RWPE2 (cell line): ENCODE data around the gene CDK5RAP3.
"Not testable (repeated sequence)": the region's sequence is repeated elsewhere in the genome, so short reads cannot be mapped to it uniquely, and the experiment has no call there.

Experiments
- ATAC-seq: fragments of 200-7000 bp; cut with Tn5 transposase; 3 replicates; pipeline ENCODE4 v1.9.1; 2021; ENCODE audit warnings: low read depth
- DNase-seq: peaks from one replicate; pipeline ENCODE4 v3.0.0-alpha.2; 2020; ENCODE audit warnings: low spot score
- H3K27ac ChIP-seq: fragments of 450-650 bp; 2 replicates; pipeline ENCODE4 v1.5.1; 2017; ENCODE audit warnings: mild to moderate bottlenecking; ENCODE audit not compliant: poor library complexity, severe bottlenecking
- H3K27me3 ChIP-seq: fragments of 250-450 bp; sonication (Bioruptor Pico); 2 replicates; pipeline ENCODE4 v1.5.1; 2021; ENCODE audit warnings: mild to moderate bottlenecking, moderate library complexity; ENCODE audit not compliant: insufficient read depth, poor library complexity, severe bottlenecking
- H3K36me3 ChIP-seq: fragments of 250-450 bp; sonication (Bioruptor Pico); 2 replicates; pipeline ENCODE4 v1.5.1; 2020; ENCODE audit warnings: low read depth, mild to moderate bottlenecking, moderate library complexity
- H3K4me1 ChIP-seq: fragments of 250-450 bp; sonication (Bioruptor Pico); 2 replicates; pipeline ENCODE4 v1.5.1; 2021; ENCODE audit warnings: mild to moderate bottlenecking, moderate library complexity; ENCODE audit not compliant: insufficient read depth, poor library complexity, severe bottlenecking
- H3K4me3 ChIP-seq: fragments of 250-450 bp; sonication (Bioruptor Pico); 2 replicates; pipeline ENCODE4 v1.5.1; 2021; ENCODE audit warnings: mild to moderate bottlenecking, moderate library complexity; ENCODE audit not compliant: severe bottlenecking
- H3K9me3 ChIP-seq: fragments of 250-450 bp; sonication (Bioruptor Pico); 2 replicates; pipeline ENCODE4 v1.5.1; 2021; ENCODE audit warnings: mild to moderate bottlenecking, moderate library complexity; ENCODE audit not compliant: severe bottlenecking
- TF ChIP-seq, protein P1 (sequence below): fragments of 450-650 bp; IDR thresholded peaks from one replicate; pipeline ENCODE4 v1.5.1; 2017; ENCODE audit warnings: mild to moderate bottlenecking, moderate library complexity; ENCODE audit not compliant: poor library complexity, severe bottlenecking

Gene CDK5RAP3

DNA sequence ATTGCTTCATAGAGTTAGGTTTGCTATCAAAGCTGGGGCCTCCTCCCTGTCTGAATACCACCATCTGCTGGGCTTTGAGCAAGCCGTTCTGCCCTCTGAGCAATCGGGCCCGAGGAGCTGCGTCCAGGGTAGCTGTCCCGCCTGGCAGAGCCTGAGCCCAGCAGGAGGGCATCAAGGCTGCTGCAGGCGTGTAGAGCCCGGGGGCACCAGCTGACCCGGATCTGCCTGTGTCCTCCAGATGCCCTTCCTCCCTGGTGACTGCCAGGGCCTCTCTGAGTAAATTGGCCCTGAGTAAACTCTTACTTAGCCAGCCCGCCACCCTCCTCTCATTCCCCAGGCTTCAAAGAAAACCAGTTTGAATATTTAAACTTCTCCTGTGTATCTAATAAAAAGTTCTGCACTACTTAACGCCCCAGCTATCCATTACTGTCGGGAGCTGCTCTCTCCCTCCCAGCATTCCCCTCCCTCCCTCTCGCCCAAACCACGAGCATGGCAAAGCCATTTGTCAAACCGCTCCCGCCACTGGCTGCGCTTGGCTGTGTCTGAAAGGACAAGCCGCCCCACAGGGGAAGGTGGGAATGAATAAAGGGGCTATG lies 16.4 kb downstream of the CDK5RAP3 start:
- Histone ChIP-seq H3K36me3 (peaks cover 13% of the 10 kb centered on the region), H3K9me3 (no peaks in the 10 kb centered on the region), H3K4me1 (no peaks in the 10 kb centered on the region), H3K27me3 (no peaks in the 10 kb centered on the region), H3K4me3 (no peak overlapping the region), H3K27ac (no peak overlapping the region)
- ATAC-seq (no peak), DNase-seq (no peak)
- TF ChIP-seq, protein P1, sequence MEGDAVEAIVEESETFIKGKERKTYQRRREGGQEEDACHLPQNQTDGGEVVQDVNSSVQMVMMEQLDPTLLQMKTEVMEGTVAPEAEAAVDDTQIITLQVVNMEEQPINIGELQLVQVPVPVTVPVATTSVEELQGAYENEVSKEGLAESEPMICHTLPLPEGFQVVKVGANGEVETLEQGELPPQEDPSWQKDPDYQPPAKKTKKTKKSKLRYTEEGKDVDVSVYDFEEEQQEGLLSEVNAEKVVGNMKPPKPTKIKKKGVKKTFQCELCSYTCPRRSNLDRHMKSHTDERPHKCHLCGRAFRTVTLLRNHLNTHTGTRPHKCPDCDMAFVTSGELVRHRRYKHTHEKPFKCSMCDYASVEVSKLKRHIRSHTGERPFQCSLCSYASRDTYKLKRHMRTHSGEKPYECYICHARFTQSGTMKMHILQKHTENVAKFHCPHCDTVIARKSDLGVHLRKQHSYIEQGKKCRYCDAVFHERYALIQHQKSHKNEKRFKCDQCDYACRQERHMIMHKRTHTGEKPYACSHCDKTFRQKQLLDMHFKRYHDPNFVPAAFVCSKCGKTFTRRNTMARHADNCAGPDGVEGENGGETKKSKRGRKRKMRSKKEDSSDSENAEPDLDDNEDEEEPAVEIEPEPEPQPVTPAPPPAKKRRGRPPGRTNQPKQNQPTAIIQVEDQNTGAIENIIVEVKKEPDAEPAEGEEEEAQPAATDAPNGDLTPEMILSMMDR, result no peak

DNA sequence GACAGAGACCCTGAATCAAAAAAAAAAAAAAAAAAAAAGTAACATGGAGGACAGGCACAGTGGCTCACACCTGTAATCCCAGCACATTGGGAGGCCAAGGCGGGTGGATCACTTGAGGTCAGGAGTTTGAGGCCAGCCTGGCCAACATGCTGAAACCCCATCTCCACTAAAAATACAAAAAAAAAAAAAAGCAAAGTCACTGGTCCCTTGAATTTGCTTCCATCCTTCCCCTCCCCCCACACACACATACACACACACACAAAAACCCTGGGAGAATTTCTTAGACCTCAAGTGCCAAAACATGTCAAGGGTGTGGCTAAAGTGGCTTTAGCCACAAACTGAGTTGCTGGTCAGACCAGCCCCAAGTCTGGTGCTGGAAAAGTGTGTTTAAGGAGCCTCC lies 17.5 kb downstream of the CDK5RAP3 start:
- H3K9me3 ChIP-seq, H3K4me3 ChIP-seq, ATAC-seq, H3K27me3 ChIP-seq, DNase-seq, H3K27ac ChIP-seq, H3K4me1 ChIP-seq: not testable (repeated sequence)
- H3K36me3 ChIP-seq, result peaks cover 10% of the 10 kb centered on the region; the same call in 1 of the 2 replicates

DNA sequence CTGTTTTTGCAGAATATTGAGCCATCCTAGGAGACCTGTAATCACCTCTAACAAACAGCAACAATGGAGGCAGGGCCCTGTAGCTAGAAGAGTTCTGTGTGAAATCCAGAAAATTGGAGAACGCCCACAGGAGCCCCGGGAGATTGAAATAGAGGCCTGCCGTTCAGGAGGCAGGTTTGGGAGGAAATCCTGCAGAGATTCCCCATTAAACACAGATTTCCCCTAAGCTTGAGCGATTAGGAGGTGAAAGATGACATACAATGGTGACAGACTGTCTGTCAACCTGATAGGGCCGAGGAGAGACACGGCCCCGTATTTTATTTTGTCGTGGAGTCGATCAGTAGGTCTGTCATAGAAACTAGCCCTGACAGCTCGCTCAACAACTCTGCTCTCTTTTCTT lies 18.2 kb downstream of the CDK5RAP3 start:
- H3K4me3 ChIP-seq, result no peak overlapping the region
- TF ChIP-seq, protein P1, result no peak
- H3K27me3 ChIP-seq, result no peaks in the 10 kb centered on the region
- no peak overlapping the region for H3K27ac ChIP-seq
- no peaks in the 10 kb centered on the region for H3K4me1 ChIP-seq
- H3K36me3 ChIP-seq, result 0 out of 2 replicates have a peak, but pooled peaks cover 5% of the 10 kb centered on the region
- ATAC-seq (no peak), DNase-seq (no peak)
- no peaks in the 10 kb centered on the region for H3K9me3 ChIP-seq

DNA sequence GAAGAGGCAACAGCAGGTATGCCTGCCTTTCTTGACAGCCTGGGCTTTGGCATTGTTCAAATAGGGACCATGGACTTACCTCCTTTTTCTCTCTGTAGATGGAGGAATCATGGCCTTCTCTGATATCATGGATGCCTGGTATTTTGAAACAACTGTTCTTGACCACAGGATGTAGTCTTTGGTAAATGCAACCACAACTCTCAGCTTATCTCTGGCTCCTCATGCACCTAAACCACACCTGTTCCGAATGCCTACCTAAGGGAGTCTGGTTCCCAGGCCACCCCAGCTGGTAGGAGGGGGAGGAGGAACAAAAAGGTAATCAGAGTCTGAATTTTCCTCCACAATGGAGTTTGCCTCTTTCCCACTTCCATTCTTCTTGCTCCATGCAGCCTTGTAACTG lies 18.8 kb downstream of the CDK5RAP3 start:
- DNase-seq (no peak), ATAC-seq (no peak)
- Histone ChIP-seq H3K27ac (no peak overlapping the region), H3K27me3 (no peaks in the 10 kb centered on the region), H3K4me3 (no peak overlapping the region), H3K36me3 (no peaks in the 10 kb centered on the region), H3K9me3 (no peaks in the 10 kb centered on the region), H3K4me1 (no peaks in the 10 kb centered on the region)
- TF ChIP-seq, protein P1, result no peak

DNA sequence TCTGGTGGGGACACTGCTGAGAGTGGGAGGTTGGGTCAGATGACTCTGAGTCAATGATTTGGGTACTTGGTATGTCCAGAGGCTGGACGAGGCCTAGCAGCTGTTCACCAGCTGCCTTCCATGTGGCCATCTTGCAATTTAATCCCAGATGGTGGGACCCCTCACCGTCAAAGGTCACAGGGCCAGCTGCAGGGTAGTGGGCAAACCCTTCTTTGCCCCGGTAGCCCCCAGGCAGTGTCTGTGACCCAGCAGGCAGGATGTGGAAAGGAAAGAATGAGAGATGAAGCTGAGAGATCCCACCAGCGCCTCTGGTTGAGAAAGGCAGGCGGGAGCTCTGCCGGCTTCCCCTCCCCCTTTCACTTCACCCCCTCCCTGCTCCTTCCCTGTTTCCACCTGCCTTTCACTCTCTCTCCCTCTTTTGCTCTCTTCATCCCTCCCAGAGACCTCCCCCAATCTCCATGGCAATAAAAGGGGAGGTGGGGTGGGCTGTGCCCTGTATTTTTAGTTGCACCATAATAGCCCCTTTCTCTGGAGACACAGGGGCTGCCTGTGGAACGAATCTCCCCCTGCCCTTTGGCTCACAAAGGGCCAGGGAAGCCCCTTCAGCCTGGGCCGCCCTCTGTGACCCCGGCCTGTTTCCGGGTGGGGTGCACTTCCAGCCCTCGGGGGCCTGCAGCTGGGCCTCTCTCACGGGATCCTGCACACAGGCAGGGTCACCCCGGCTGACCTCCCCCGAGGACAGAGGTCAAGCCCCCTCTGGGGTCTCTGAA lies 20.2 kb downstream of the CDK5RAP3 start:
- ATAC-seq, result no peak
- H3K27ac ChIP-seq, result no peak overlapping the region
- DNase-seq, result no peak
- H3K9me3 ChIP-seq, result no peaks in the 10 kb centered on the region
- no peak overlapping the region for H3K4me3 ChIP-seq
- H3K4me1 ChIP-seq, result no peaks in the 10 kb centered on the region
- H3K27me3 ChIP-seq, result no peaks in the 10 kb centered on the region
- TF ChIP-seq, protein P1, result no peak
- no peaks in the 10 kb centered on the region for H3K36me3 ChIP-seq
